GM12891 (cell line): Measurements from ENCODE around the gene NUB1.

Experiments used
- POLR2A ChIP-seq: IDR thresholded peaks from 2 replicates; pipeline ENCODE4 v1.6.1; 2011; ENCODE audit warnings: low read depth, low read length, control low read depth
- TAF1 ChIP-seq: IDR thresholded peaks from 2 replicates; pipeline ENCODE4 v1.6.1; 2011; ENCODE audit warnings: low read depth, low read length, control low read depth

- no peak for TF ChIP-seq TAF1
- no peak for TF ChIP-seq POLR2A
Measured at GRCh38 chr7:151392002-151392401, 50.4 kb downstream of the NUB1 start.
